Measurements from ENCODE around the gene LINGO1. TPM values are rescaled to one million over a fixed set of nuclear protein-coding genes. Genes with fewer than 3 reads are reported as not detected.

LINGO1 gene
- polyA plus RNA-seq, 1 donor: 6.3 TPM

DNA sequence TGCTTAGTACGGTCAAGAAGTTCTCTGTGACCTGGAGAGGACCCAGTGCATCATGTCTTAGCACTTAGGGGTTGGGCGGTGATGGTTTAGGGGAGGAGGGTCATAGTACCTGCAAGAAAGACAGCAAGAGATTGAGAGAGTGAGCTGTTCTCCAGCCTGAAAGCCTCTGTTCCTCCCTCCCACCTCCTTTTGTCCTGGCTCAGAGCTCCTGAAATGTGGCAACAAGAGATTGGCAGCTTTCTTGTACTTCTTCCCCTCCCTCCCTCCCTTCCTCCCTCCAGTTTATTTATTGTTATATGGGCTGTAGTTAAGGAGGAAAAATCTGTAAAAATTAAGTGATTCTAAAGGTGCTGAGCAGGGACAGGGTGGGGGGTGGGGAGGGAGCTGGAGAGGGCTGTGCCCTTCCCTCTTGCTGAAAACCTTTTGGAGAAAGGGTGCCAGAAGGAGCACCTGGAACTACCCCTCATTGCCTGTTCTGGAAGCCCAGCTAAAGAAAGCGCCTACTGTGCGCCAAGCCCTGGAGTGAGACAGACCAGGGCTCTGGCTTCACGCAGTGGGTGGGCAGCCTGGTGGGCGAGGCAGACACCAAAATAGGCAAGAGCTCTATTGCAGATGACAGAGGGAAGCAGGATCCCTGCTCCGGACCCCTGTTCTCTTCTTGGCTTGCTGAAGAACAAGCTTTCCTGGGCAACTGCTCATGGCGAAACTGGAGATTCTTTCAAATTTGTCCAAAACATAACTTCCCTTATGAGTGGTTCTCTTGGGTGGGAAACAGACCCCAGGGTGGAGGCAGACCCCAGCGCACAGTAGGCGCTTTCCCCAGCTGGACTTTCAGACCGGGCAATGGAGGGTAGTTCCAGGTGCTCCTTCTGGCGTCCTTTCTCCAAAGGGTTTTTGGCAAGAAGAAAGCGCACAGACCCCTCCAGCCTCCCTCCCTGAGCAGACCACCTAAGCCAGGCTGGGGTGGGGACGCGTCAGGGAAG is 35.6 kb downstream of the LINGO1 start:
- DNase-seq (ENCODE audit: low read depth): no peak

DNA sequence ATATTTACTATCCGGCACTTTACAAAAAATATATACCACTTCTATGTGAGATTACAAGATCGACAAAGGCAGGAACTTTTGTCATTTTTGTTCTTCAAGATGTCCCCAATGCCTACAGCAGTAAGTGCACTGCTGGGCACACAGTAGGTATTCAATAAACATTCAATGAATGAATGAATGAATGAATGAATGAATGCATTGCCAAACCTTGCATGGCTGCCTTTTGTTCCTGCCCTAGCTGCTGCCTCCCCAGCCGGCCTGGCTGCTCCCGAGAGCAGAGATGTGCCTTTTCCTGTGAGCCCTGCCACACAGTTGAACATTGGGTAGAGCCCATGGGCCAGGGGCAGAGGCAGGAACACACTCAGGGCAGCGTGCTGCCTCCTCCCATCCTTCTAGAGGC is 37.5 kb downstream of the LINGO1 start:
- no peak for DNase-seq (ENCODE audit: low read depth)

DNA sequence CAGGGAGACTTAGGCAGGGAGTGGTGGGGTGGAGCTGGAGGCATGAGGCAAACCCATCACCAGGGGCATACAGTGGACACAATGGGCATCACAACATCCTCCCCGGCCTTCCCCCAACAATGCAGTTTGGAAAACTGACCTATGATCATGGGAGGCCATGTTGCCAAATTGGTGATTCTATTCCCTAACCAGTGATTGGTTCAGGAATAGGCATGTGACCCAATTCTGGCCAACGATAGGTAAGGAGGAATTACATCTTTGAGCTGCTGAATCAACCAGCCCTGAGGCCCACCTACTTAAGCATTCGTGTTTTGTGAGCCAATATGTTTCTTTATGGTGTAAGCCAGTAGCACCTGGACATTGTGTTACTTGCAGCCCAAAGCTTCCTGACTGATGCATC is 40.0 kb downstream of the LINGO1 start:
- DNase-seq (ENCODE audit: low read depth): no peak

DNA sequence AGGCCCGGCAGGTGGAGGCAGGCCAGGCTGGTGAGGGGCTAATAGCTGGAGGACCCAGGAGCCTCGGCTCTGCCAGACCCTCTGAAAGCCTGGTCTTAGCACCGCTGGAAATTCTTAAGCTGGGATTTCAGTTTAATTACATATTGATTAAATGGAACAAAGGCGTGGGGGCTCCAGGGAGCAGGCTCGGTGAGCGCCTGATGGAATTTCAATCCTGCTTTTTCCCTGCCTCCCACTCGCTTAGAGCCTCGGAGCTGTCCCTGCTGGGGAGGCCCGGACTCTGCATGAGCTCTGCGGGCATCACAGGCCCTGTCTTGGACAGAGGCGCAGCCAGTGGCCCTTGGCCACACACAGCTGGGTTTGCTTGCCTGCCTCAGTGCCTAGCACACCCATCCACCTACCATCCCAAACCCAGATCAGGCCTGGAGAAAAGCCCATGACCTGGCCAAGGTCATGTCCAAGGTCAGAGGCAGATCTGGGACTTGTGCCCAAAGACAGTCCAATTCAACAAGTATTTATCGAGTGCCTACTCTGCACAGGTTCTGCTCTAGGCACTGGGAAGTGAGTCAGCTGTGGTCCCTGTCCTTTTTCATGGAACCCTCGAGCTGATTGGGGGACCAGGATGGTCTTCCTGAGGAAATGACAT is 40.6 kb downstream of the LINGO1 start:
- DNase-seq (ENCODE audit: low read depth): no peak

DNA sequence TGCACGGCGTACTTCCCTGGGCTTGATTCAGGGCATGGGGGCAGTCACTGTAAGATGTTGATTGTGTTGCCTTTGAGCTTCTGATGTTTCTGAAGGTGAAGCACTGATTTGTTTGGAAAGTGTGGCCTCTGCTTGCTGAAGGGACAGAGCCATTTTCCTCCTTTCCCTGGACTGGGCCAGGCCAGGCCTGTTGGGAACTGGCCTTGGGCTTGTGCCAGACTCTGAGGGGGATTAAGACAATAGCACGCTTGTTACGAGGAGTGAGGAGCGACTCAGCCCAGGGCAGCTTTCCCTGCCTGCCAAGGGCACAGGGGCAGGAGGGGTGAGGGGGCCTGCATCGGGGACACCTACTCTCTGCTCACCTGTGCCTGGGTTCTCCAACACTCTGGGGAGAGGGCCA is 42.9 kb downstream of the LINGO1 start:
- DNase-seq (ENCODE audit: low read depth): no peak

DNA sequence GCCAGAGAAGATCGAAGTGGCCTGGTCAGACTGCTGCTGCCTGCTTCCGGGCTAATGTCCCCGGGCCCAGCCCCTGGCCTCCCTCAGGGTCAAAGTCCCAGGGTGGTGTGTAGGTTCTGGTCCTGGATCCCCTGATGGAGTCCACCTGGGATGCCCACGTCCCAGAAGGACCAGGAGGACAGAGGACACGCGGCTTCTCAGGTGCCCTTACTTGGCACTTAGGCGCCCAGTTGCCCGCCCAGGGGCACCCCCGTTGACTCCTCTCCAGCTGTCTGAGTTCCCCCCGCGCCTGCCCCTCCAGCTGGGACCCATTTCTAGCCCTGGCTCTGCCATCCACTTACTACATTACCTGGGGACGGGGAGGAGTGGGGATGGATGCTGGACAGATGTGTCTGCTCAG is 44.6 kb downstream of the LINGO1 start:
- DNase-seq (ENCODE audit: low read depth): no peak

DNA sequence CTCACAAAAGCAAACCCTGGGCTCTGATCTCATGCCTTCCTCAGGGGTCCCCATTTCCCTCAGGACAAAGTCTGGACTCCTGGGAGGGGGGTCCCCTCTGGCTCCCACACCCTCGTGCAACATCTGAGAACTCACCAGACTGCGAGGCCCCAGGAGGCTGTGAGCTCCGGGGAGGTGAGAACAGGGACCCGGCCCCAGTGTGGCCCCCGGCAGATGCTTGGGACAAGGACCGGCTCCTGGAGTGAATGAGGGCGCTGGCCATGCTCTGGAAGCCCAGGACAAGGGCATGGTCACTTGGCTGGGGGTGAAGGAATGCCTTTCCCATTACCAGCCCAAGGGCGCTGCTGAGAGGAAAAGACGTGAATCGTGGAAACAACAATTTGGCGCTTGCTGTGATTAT is 48.0 kb downstream of the LINGO1 start:
- DNase-seq (ENCODE audit: low read depth): no peak

DNA sequence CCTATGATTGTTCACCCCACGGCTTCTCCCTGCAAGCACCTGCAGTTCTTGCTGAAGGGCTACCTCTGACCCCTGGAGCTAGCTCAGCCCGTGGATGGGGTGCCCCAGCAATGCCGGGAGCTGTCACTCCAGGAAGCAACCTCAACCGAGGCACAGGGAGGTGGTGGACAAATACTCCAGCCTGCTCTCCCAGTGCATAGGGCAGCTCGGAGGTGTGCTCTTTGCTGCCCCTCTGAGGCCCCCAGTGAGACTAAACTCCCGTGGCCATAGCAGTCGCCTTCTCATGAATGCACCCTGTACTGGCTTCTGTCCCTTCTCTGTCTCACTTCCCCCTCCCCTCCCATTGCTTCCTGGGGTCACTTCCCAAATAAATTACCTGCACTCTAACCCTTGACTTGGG is 48.5 kb downstream of the LINGO1 start:
- DNase-seq (ENCODE audit: low read depth): no peak

DNA sequence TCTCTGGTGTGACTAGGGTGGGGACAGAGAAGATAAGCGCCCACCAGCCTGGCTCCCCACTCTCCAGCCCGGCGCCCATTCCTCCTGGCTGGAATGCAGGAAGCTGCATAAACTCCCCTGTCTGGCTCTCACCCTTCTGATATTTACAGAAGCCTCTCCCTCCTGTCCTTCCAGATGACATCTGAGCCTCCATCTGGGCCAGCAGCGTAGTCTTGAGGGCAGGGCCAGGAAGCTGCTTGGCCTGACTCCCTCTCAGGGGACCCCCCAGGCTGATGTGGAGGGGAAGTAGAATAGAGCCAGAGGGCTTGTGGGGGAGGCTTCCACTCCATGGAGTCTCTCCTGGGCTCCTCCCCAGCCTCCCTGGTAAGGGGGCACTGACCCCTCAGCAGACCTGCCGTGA is 49.9 kb downstream of the LINGO1 start:
- DNase-seq (ENCODE audit: low read depth): no peak

DNA sequence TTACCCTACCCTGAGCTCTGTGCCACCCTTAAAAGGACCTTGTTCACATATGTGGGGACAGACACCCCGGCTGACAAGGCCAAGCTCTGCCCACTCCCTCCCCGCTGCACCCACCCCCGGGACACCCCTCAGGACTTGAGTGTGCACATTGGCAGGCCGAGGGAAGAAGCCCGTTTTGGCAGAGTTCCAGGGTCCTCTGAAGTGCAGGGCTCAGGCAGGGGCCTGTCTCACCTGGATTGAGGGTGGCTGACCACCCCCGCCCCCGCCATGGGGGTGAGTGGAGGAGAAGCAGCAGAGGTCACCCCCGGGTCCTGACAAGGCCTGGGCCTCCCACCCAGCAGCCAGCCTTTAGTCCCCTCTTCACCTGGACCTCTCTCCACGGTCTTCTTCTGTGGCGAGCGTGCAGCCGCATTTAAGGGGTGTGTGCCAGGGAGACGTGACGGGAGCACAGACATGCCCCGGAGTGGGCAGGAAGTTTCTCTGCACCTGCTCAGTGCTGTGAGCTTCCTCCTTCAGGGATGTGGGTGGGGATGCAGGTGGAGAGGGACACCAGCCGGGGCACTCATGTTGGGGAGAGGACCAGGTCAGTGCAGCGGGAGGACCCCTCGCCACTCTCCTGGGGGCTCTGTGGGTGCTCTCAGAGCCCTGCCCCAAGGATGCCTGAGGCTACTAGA is 50.7 kb downstream of the LINGO1 start:
- no peak for DNase-seq (ENCODE audit: low read depth)

DNA sequence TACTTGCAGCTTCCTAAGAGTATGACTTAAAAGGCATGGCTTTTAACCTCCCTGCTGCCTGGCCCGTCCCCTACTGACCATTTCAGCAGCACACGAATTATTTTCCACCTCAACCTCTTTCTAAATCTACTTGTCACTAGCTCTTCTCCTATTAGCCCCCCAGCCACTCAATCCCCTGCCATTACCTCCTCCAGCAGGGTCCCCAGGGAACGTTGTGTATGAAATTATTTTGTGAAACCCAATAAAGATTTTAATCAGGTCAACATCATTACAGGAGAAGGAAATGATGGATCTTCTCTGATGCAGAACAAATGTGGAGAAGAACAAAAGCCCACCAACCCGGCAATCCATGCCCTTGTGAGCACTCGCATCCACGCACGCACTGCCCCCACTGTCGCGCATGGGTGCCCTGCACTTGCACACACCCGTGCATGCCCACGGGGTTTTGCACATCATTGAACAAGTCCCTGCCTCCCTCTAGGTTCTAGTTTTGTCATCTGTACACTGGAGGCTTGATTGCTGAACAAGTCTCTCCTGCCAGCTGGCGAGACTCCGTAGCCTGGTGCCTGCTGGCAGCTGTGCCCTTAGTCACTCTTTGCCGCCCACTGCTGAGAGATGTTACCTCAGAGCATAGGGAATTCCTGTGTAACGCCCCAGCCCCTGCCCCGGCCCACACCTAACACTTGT is 51.6 kb downstream of the LINGO1 start:
- no peak for DNase-seq (ENCODE audit: low read depth)

DNA sequence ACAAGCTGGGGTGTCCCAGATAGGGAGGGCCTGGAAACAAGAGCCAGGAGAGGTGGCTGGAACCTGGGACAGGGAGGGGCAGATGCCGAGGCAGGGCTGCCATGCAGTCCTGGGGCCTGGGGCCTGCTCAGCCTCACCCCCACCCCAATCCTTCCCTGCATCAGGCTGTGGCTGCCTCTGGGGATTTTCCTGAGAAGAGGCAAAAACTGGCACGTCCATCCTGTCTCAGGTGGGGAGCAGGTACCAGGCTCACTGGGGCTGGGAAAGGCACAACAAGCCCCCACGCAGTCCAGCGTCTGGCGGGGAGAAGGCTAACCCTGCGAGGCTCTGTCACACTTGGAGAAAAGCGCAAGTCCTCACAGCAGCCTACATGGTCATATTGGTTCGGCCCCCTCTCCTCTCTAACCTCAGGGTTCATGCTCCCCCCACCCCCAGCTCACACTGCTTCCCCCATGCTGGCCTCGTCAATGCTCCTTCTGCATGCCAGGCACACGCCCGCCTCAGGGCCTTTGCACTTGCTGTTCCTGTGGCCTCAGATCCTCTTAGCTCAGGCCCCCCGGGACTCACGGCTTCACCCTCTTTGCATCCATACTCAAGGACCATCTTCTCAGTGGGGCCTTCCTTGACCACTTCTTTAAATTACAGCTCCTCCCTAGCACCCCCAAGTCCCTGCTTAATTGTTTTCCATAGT is 53.1 kb downstream of the LINGO1 start:
- no peak for DNase-seq (ENCODE audit: low read depth)

DNA sequence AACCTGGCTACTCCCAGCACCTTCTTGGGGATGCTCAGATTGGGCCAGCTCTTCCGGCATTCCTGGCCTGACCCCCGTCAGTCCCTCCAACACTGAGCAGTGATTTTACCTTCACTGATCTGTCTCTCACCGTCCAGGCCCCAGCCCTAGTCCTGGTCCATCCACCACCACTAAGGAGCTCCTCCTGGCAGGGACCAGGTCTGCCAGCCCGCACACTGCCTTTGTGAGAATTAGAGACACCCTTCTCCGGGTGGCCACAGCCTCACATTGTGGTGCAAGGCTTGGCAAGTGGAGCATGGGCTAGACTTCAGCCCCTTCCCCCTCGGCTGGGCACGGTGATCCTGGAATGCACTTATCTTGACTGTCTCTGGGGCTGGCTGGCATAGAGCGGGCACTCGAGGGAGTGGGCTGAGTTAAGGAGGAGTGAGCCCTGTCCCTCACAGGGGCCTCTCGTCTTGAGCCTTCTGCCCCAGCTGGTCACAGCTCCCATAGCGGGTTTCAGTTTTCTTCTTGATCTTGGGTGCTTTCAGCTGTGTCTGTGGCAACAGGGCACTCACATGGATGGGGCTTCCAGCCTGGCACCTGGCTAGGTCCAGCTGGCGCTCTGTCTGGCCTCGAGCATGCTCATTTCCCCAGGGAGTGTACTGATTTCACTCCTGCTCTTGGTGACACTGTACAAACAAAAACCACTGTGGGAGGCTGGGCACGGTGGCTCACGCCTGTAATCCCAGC is 53.9 kb downstream of the LINGO1 start:
- no peak for DNase-seq (ENCODE audit: low read depth)

DNA sequence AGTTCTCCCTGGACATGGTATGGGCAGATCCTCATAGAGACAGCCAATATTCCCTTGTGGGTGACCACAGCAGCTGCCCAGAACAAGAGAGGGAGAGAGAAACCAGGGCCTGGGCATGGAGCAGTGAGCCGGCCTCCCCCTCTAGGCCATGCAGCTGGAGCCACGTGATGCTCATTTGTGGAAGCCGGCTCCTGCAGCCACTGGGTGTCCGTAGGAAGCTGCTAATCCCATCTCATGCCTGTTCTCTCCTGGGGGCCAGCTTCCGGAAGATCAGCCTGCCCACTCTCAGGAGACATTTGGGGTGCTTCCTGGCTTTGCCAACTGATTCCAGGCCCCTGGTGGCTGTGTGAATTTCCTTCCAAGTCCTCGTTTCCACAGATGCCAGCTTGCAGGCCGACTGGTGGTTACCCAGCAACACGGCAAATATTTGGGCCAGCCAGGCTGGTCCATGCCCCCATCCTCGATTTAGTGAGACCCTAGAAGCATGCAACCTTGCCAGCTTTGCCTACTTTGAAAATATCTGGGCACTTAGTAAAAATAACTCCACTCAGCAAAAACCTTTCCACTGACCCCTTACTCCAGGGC is 55.3 kb downstream of the LINGO1 start:
- DNase-seq (ENCODE audit: low read depth): no peak

DNA sequence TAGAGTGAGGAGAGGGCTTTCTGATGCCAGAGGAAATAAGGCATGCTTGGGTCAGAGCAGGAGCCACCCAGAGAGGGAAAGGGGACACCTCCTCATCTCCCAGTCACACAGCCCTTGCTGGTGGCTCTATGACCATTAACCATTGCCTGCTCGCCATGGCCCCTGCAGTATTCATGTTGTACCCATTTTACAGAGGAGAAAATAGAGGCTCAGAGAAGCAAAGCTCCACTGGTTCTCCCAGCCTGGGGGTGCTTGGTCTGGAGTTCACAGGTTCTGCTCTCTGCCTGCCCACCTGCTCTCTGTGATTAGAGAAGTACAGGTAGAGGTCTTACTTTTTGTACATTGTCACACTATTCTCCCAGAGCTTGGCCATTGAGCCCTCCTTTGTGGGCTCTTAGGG is 56.2 kb downstream of the LINGO1 start:
- no peak for DNase-seq (ENCODE audit: low read depth)

DNA sequence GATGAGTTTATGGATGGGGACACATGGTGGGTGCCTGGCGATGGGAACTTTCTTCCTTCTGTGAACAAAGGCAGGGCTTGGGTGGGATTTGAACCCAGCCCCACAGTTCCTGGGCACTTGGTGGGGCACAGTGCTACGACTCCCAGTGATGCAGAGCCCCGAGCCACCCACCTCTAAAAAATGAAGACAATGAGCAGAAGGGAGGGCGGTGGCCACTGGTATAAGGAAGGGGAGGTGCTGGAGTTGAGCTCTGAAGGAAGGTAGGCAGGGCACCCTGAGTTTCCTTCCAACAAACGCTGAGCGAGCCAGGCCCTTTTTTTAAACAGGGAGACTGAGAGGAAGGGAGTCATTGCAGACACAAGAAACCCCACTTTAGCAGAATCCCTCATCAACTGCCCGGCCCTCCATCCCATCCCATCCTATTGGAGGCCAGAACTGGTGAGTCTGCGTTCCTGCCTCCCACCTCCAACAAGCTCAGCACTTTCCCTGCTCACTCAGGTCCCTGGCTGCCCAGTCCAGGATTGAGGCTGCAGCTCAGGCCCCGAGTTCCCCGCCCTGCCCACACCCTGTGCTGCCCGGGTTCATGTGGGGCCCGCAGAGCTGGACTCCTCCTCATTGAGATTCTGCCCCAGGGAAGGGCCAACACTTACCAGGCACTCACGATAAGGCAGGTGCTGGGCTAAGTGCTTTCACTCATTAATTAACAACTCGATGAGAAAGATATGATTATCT is 57.3 kb downstream of the LINGO1 start:
- no peak for DNase-seq (ENCODE audit: low read depth)

DNA sequence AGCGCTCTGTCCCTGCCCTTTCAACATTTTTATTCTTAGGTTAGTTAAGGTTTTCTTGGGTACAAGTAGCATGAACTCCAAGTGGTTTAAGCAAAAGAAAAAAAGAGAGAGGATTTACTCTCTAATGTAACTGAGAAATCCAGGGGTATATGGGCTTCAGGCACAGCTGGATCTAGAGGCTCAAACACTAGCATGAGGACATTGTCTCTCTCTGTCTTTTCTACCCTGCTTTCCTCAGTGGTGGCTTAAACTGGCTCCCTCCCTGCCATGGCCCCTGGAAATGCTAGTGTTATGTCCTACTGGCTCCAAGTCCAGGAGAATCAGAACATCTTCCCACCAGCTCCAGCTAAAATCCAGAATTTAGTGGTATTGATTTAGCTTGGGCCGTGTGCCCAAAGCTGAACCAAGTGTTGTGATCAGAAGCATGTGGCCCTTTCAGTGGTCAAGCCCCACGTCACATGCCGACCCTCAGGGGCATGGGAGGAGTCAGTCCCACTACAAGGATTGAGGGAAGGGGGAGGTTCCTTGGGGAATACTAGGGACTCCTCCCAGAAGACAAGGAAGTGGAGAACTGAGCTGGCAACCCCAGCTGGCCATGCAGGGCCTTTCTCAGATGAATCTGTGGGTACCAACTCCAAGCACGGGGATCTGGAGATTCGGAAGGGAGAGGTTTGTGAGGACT is 58.0 kb downstream of the LINGO1 start:
- no peak for DNase-seq (ENCODE audit: low read depth)

DNA sequence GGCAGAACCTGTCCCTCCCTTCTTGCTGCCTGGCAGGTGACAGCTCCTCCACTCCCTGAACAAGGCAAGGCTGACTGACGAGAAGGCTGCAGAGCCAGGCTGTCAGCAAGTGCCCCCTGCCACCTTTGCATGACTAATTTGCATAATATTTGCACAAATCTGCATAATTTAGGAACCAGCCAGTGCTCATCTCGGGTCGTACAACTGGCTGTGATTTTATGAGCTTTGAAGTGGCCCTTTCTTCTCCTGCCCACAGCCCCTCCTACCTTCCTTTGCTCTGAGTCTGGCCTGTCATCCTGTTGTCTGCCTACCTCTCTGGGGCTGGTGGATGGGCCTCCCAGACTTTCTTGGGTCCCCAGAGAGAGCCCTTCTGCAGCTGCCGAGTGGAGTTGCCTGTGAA is 58.9 kb downstream of the LINGO1 start:
- DNase-seq (ENCODE audit: low read depth): no peak

DNA sequence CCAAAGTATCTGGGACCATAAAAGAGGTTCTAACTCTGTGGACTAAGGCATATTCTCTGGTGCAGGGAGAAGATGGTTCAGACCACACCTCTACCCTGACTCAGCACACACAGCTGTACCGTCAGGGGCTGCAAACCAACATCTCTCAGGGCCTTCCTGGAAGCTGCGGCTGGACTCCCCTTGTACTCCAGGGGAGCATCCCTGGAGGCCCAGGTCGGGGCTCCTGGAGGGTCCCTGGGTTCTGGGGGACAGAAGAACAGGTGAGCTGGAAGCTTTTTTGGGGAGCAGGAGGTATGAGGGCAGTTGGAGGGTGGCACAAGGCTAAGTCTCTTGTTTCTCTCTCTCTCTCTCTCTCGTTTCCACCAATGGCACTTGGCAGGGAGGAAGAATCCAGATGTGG is 60.5 kb downstream of the LINGO1 start:
- DNase-seq (ENCODE audit: low read depth): no peak

Data from forelimb muscle (tissue), 1 donor.